Lower leg skin (tissue), 3 donors: ENCODE results near the gene ZMIZ2.

ENCODE experiments used
- POLR2A ChIP-seq, 2 donors: fragments of 450-650 bp; IDR thresholded peaks; one replicate each; pipeline ENCODE4 v1.6.1; 2016 to 2017; ENCODE audit warnings: antibody characterized with exemption in 2 of 2, mild to moderate bottlenecking in 1 of 2, moderate library complexity in 1 of 2
- TF ChIP-seq, protein P1 (sequence below), 3 donors: fragments of 450-650 bp; IDR thresholded peaks; one replicate each; pipeline ENCODE4 v1.5.1; 2016; ENCODE audit warnings: antibody characterized with exemption in 3 of 3, mild to moderate bottlenecking in 3 of 3, moderate library complexity in 2 of 3

DNA sequence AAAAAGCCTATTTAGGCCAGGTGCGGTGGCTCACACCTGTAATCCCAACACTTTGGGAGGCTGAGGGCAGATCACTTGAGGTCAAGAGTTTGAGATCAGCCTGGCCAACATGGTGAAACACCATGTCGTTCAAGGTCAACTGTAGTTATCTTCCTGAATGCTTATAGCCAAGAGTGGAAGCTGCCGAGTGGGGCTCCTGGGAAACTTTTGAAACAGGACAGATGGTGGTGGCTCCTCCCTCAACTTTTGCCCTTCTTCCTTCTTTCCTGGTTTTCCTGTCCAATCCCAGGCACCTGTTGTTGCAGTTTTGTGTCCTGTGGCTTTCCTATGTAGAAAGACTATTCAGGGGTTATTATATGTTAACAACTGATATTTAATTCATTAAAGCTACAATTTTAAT lies 39.1 kb downstream of the ZMIZ2 start:
- TF ChIP-seq, protein P1, sequence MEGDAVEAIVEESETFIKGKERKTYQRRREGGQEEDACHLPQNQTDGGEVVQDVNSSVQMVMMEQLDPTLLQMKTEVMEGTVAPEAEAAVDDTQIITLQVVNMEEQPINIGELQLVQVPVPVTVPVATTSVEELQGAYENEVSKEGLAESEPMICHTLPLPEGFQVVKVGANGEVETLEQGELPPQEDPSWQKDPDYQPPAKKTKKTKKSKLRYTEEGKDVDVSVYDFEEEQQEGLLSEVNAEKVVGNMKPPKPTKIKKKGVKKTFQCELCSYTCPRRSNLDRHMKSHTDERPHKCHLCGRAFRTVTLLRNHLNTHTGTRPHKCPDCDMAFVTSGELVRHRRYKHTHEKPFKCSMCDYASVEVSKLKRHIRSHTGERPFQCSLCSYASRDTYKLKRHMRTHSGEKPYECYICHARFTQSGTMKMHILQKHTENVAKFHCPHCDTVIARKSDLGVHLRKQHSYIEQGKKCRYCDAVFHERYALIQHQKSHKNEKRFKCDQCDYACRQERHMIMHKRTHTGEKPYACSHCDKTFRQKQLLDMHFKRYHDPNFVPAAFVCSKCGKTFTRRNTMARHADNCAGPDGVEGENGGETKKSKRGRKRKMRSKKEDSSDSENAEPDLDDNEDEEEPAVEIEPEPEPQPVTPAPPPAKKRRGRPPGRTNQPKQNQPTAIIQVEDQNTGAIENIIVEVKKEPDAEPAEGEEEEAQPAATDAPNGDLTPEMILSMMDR (IDR thresholded peaks at IDR 0.05) = no peak
- TF ChIP-seq POLR2A (IDR thresholded peaks at IDR 0.05) = no peak
